Left colon (tissue), 2 donors: ENCODE measurements around the gene NLRP7. TPM values are rescaled to one million over a fixed set of nuclear protein-coding genes. Genes with fewer than 3 reads are reported as not detected.
"Not testable (repeated sequence)": the region's sequence is repeated elsewhere in the genome, so short reads cannot be mapped to it uniquely, and the experiment has no call there.

Source experiments
- ATAC-seq: fragments of 200-7000 bp; cut with Tn5 transposase; one replicate; pipeline ENCODE4 v1.9.1; 2020; ENCODE audit warnings: mild to moderate bottlenecking, moderate library complexity
- DNase-seq, 2 donors: peaks; one replicate each; pipeline ENCODE4 v3.0.0-alpha.2; 2020
- intact Hi-C, 2 donors: fragments of 100-400 bp; cut with DNase I in 1 of 2; cut with micrococcal nuclease in 1 of 2; formaldehyde crosslinking; loops; one replicate each; pipeline versions ENCODE4 v1.11.2 to v1.14.0; 2022; cut with DNase I, micrococcal nuclease
- long read RNA-seq: library from polyadenylated mRNA; unstranded; transcript quantifications from one replicate; pipeline ENCODE4 v2.0.0, GENCODE V29; 2021
- total RNA-seq, 2 donors: library from RNA; stranded (reverse); fragmentation: NEBNext Ultra II Directional; extraction: Animal tissue kit (Norgen Biotek cat#: 25700); gene quantifications; one replicate each; pipeline ENCODE4 v1.2.1, GENCODE V29; 2021
- donor health status: DM: no; HTN: no; CAD: no.
- donor health status: DM: yes; HTN: yes; CAD: no.

NLRP7 gene
- under 1 TPM in 1 of 2 donors, not detected in 1; 0.17 TPM for total RNA-seq
- long read RNA-seq, result 0 reads

DNA sequence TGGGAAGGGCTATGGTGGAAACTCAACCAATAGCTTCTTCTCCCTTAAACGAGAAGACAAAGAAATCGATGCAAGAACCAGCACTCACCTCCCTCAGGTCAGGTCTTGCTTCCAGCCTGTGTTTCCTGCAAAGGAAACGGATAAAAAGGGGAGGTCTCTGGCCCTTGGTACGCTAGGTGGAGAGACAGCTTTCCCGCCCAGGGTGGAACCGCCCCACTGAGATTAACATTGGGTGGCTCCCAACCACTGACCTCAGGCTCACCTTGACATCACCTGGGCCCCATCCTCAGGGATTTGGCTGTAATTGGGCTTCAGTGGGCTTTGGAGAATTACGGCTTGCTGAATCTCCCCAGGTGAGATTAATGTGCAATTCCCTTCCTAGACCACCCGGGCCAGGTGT, at the start of gene NLRP7:
Gene NLRP7 (minus strand): TSS at position 150 of the 400 bp plus-strand sequence.
- no peak for DNase-seq
- ATAC-seq, result no peak
- intact Hi-C loops, result no loop called here

DNA sequence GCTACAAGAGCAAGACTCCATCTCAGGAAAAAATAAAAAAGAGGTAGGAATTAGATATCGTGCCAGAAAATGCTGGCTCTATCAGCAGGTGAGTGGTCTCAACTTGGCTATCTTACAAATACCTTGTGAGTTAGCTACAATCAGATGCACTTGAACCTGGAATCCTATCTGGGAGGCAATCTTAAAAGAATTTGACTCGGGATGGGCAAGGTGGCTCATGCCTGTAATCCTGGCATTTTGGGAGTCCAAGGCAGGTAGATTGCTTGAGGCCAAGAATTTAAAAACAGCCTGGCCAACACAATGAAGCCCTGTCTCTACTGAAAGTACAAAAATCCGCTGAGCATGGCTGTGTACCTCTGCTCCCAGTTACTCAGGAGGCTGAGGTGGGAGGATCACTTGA, 48.2 kb upstream of the NLRP7 start:
- DNase-seq (no peak), ATAC-seq (no peak)
- intact Hi-C loops, result no loop called here

DNA sequence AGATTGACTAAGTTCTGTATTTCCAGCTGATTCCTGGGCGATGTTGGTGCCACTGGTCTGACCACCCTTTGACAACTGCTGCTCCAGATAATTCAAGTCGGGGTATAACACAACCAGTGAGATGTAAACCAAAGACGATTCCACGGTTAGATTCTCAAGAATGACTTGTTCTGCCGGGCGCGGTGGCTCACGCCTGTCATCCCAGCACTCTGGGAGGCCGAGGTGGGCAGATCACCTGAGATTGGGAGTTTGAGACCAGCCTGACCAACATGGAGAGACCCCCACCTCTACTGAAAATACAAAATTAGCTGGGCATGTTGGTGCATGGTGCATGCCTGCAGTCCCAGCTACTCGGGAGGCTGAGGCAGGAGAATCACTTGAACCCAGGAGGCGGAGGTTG, 42.2 kb upstream of the NLRP7 start:
- DNase-seq, intact Hi-C loops, ATAC-seq: not testable (repeated sequence)

DNA sequence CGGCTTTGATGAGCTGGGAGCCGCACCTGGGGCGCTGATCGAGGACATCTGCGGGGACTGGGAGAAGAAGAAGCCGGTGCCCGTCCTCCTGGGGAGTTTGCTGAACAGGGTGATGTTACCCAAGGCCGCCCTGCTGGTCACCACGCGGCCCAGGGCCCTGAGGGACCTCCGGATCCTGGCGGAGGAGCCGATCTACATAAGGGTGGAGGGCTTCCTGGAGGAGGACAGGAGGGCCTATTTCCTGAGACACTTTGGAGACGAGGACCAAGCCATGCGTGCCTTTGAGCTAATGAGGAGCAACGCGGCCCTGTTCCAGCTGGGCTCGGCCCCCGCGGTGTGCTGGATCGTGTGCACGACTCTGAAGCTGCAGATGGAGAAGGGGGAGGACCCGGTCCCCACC, 35.2 kb upstream of the NLRP7 start:
- DNase-seq, ATAC-seq, intact Hi-C loops: not testable (repeated sequence)

DNA sequence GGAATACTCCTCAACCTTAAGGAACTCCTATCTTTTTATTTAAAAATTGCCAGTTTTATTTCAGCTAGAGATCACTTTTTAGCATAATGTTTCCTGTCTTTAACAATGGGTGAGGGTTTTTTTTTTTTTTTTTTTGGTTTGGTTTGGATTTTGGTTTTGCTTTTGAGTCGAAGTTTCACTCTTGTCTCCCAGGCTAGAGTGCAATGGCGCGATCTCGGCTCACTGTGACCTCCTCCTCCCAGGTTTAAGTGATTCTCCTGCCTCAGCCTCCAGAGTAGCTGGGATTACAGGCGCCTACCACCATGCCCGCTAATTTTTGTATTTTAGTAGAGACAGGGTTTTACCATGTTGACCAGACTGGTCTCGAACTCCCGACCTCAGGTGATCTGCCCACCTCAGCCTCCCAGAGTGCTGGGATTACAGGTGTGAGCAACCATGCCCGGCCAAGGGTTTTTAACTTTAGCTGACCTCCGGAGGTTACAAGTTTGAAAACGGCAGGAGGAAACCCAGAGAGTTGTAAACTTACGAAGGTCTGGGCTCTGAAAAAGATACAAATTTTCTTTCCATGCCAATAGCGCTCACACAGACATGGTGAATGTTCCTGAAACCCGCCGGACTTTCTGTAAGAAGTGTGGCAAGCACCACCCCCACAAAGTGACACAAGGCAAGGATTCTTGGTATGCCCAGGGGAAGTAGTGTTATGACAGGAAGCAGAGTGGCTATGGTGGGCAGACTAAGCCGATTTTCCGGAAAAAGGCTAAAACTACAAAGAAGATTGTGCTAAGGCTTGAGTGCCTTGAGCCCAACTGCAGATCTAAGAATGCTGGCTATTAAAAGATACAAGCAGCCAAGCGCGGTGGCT, 26.1 kb upstream of the NLRP7 start:
- ATAC-seq, intact Hi-C loops, DNase-seq: not testable (repeated sequence)

DNA sequence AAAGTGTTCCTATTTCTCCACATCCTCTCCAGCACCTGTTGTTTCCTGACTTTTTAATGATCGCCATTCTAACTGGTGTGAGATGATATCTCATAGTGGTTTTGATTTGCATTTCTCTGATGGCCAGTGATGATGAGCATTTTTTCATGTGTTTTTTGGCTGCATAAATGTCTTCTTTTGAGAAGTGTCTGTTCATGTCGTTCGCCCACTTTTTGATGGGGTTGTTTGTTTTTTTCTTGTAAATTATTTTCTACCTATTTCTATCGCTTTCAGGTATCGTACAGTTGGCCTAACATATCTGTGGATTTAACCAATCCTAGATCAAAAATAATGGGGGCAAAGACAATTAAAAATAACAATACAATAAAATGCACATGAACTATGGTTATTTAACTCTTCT, 24.1 kb upstream of the NLRP7 start:
- ATAC-seq, intact Hi-C loops, DNase-seq: not testable (repeated sequence)

DNA sequence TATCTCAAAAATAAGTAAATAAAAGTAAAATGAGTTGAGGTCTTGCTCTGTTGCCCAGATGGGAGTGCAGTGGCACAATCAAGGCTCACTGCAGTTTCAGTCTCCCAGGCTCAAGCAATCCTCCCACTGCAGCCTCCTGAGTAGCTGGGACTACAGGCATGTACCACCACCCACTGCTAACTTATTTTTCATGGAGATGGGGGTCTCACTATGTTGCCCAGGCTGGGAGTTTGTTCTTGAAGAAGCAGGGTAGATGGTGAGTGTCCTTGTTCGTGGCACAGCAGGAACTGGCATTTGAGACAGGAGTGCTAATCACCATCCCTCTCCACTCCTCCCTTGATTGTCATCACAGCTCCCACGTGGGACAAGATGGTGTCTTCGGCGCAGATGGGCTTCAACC, 22.3 kb upstream of the NLRP7 start:
- ATAC-seq, result no peak
- no peak for DNase-seq
- intact Hi-C loops, result no loop called here

DNA sequence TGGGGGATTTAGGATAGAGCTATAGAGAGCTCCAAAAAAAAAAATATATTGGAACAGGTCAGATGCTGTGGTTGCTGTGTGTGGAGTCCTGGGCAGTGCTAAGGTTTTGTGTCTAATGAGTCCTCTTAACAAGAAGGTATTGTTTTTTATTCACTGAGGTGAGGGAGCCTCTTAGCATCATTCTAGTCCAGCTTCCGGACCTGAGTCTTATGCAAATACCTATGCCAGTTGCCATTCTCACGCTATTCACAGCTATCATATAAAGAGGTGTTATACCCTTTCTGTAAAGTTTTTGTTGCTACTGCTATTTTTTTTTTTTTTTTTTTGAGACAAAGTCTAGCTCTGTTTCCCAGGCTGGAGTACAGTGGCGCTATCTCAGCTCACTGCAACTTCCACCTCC, 20.3 kb upstream of the NLRP7 start:
- intact Hi-C loops, result no loop called here
- no peak for ATAC-seq

DNA sequence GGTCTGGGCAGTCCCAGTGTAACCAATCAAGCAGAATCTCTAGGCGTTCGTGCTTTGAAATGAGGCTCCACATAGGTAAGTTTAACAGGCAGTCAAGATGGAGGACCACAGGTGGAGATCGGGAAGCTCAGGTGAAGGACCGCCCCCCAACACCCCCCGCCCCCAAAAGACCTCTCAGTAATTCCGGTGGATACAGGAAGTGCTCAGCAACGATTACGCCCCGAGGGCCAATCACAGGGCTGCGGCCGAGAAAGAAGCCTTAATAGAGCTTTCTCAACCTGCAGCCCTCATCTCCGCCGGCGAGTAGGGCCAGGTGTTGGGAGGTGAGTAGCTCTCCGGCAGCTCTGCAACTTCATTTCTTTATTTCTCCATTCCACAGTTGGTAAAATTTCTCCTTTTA, 17.7 kb upstream of the NLRP7 start:
- intact Hi-C loops, DNase-seq, ATAC-seq: not testable (repeated sequence)

More for the DNA sequence above, 20.3 kb upstream of the NLRP7 start:
- no peak for DNase-seq

DNA sequence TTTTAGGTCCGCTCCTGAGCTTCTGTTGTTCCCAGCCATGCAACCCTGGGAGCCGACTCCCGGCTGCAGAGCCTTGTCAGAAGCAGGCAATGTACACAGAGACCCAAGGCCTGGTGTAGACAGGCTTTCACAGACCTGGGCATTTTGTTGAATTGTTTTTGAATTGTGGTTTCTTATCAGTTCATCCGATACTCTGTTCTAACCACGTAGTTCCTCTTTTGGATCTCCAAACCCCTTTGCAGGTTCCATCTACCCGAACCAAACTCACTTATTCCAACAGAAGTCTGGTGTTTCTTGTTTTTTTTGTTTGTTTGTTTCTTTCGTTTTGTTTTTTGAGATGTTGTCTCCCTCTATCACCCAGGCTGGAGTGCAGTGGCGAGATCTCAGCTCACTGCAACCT, 12.5 kb upstream of the NLRP7 start:
- intact Hi-C loops, result no loop called here
- no peak for ATAC-seq

DNA sequence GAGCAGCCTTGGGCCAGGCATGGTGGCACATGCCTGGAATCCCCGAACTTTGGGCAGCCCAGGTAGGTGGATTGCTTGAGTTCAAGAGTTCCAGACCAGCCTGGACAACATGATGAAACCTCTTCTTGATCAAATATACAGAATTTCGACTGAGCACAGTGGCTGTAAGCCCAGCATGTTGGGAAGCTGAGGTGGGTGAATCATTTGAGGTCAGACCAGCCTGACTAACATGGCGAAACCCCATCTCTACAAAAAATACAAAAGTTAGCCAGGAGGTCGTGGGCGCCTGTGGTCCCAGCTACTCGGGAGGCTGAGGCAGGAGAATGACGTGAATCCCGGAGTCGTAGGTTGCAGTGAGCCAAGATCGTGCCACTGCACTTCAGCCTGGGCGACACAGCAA, 8.0 kb upstream of the NLRP7 start:
- no peak for ATAC-seq
- intact Hi-C loops, result no loop called here
- DNase-seq, result no peak

More for the DNA sequence above, 12.5 kb upstream of the NLRP7 start:
- DNase-seq, result no peak

DNA sequence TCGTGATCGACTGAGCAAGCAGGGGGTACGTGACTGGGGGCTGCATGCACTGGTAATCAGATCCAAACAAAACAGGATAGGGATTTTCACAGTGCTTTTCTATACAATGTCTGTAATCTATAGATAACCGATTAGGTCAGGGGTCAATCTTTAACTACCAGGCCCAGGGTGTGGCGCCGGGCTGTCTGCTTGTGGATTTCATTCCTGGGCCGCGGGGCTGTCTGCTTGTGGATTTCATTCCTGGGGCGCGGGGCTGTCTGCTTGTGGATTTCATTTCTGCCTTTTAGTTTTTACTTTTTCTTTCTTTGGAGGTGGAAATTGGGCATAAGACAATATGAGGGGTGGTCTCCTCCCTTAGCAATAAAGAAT, 6.0 kb upstream of the NLRP7 start:
- ATAC-seq, DNase-seq, intact Hi-C loops: not testable (repeated sequence)

DNA sequence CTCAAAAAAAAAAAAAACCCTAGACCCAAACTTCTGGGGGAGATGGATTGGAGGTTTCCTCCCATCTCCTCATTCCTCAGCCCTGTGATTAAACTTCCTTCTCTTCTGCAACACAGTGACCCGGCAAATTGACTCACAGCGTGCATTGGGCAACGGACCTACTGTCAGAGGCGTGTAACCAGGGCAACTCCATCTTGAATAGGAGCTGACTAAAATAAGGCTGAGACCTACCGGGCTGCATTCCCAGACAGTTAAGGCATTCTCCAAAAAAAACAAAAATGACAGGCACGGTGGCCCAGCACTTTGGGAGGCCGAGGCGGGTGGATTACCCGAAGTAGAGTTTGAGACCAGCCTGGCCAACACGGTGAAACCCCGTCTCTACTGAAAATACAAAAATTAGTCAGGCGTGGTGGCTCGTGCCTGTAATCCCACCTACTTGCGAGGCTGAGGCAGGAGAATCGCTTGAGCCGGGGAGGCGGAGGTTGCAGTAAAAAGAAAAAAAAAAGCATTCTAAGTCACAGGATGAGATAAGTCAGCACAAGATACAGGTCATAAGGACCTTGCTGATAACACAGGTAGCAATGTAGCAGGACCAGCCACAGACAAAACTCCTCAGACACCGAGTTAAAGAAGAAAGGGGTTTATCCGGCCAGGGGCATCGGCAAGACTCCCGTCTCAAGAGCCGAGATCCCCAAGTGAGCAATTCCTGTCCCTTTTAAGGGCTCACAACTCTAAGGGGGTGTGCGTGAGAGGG, 5.4 kb upstream of the NLRP7 start:
- no peak for DNase-seq

DNA sequence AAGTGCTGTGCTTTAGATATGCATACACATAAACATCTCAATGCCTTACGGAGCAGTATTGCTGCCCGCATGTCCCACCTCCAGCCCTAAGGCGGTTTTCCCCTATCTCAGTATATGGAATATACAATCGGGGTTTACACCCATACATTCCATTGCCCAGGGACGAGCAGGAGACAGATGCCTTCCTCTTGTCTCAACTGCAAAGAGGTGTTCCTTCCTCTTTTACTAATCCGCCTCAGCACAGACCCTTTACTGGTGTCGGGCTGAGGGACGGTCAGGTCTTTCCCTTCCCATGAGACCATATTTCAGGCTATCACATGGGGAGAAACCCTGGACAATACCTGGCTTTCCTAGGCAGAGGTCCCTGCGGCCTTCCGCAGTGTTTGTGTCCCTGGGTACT, 3.2 kb upstream of the NLRP7 start:
- intact Hi-C loops, DNase-seq, ATAC-seq: not testable (repeated sequence)

More for the DNA sequence above, 5.4 kb upstream of the NLRP7 start:
- no peak for ATAC-seq
- intact Hi-C loops, result no loop called here

DNA sequence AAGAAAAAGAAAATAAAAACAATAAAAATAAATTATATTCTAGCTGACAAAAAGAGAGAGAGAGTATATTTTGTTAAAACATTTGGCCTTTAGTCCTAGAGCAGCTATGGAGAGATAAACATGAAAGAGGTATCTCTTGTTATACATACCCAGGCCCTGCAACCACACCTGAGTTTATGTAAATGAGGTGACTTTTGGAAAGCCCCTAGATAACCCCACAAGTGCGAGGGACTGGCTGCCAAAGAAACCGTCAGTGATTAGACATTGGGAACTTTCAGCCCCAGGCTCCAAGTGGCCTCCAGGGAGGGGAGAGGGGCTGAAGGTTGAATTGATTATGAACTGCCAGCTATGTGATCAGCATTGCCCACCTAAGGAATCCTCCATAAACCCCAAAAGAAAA, 2.1 kb upstream of the NLRP7 start:
- intact Hi-C loops, result no loop called here
- no peak for DNase-seq
- ATAC-seq, result no peak

DNA sequence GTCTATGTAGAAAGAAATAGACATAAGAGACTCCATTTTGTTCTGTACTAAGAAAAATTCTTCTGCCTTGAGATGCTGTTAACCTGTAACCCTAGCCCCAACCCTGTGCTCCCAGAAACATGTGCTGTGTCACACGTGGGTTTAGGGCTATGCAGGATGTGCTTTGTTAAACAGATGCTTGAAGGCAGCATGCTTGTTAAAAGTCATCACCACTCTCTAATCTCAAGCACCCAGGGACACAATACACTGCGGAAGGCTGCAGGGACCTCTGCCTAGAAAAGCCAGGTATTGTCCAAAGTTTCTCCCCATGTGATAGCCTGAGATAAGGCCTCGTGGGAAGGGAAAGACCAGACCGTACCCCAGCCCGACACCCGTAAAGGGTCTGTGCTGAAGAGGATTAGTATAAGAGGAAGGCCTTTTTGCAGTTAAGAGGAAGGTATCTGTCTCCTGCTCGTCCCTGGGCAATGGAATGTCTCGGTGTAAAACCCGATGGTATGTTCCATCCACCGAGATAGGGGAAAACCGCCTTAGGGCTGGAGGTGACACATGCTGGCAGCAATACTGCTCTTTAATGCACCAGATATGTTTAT, 3.5 kb downstream of the NLRP7 start:
- intact Hi-C loops, ATAC-seq, DNase-seq: not testable (repeated sequence)

DNA sequence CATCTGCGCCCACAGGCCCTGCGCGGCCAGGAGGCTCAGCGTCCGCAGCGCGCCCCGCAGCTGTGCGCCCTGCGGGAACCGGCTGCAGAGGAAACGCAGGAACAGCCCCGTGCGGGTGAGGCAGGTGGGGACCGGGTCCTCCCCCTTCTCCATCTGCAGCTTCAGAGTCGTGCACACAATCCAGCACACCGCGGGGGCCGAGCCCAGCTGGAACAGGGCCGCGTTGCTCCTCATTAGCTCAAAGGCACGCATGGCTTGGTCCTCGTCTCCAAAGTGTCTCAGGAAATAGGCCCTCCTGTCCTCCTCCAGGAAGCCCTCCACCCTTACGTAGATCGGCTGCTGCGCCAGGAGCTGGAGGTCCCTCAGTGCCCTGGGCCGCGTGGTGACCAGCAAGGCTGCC, 7.8 kb downstream of the NLRP7 start:
- ATAC-seq, DNase-seq: not testable (repeated sequence)

DNA sequence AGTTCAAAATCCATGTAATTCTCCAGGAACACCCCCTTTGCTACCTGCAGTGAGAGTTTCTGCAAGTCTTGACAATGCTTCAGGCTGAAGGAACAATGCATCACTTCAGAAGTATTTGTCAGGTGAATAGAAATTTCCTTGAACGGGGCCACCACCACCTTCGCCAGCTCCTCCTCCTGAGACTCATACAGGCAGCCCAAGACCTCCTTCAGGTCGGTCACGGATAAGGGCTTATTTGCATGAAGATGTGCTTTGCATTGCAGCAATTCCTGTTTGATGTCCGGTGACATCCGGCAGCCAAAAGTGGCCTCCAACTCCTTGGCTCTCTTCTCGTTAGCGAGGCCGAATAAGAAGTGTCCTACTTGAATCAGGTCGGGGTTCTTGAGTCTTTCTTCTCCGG, 8.4 kb downstream of the NLRP7 start:
- intact Hi-C loops, result no loop called here
- no peak for ATAC-seq
- no peak for DNase-seq

More for the DNA sequence above, 7.8 kb downstream of the NLRP7 start:
- intact Hi-C loops, result not testable (repeated sequence)

DNA sequence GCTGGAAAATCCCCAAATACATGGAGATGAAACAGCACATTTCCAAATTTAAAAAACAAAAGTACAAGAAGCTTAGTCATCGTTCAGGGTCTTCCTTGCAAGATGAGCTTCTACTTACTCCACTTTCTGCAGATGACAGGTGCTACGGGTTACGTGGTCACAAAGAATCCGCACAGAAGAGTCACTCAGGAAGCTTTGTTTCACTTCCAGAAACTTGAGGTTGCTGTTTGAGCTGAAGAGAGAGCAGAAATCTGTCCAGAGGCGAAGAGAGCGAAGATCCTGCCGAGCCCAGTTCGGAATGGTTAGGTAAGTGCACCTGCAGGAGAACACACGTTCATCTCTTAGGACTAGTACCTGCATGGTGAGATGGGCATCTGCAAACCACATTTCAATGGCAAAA, 9.4 kb downstream of the NLRP7 start:
- DNase-seq, result no peak
- ATAC-seq, result no peak
- intact Hi-C loops, result no loop called here
